Epithelial cell of proximal tubule (primary cell): Measurements from ENCODE around the gene TSPAN10. TPM values are rescaled to one million over a fixed set of nuclear protein-coding genes. Genes with fewer than 3 reads are reported as not detected.
A peak's percentile ranks its signal among the peaks of the same experiment; 100 is the strongest.

ENCODE experiments used
- DNase-seq: peaks from one replicate; pipeline ENCODE4 v3.0.0-alpha.2; 2011; ENCODE audit warnings: low read depth
- H3K4me3 ChIP-seq: 2 replicates; pipeline ENCODE4 v1.5.1; 2011; ENCODE audit warnings: low read depth, mild to moderate bottlenecking, low read length
- CTCF ChIP-seq: conservative IDR thresholded peaks from 2 replicates; pipeline ENCODE4 v1.5.1; 2012; ENCODE audit warnings: low read depth, mild to moderate bottlenecking, low read length
- total RNA-seq: library from RNA; depleted of rRNA; stranded (reverse); fragments of >200 nt; gene quantifications from 2 replicates; pipeline ENCODE4 v1.2.3, GENCODE V29; 2015

The TSPAN10 gene
- total RNA-seq, 1 donor from 2014 or later: 0.29 TPM

- no peak for DNase-seq
- peak overlapping the region; percentile 96 for H3K4me3 ChIP-seq
- no peak for TF ChIP-seq CTCF
Measured at GRCh38 chr17:81685108-81685507, 48.1 kb downstream of the TSPAN10 start.

- TF ChIP-seq CTCF: no peak
- no peak for DNase-seq
- no peak overlapping the region for H3K4me3 ChIP-seq
Measured at GRCh38 chr17:81686614-81687013, 49.6 kb downstream of the TSPAN10 start.

GRCh38 chr17:81687770-81688541 is 51.0 kb downstream of the TSPAN10 start:
- no peak for DNase-seq
- H3K4me3 ChIP-seq: no peak overlapping the region
- TF ChIP-seq CTCF: no peak

- no peak for TF ChIP-seq CTCF
- no peak overlapping the region for H3K4me3 ChIP-seq
- DNase-seq: no peak
Measured at GRCh38 chr17:81688616-81689015, 51.6 kb downstream of the TSPAN10 start.

GRCh38 chr17:81690066-81690465 is 53.1 kb downstream of the TSPAN10 start:
- DNase-seq: no peak
- TF ChIP-seq CTCF: no peak
- H3K4me3 ChIP-seq: no peak overlapping the region

GRCh38 chr17:81690549-81690948 is 53.6 kb downstream of the TSPAN10 start:
- DNase-seq: no peak
- TF ChIP-seq CTCF: no peak
- H3K4me3 ChIP-seq: no peak overlapping the region

GRCh38 chr17:81691196-81691595 is 54.2 kb downstream of the TSPAN10 start:
- DNase-seq: no peak
- no peak overlapping the region for H3K4me3 ChIP-seq
- TF ChIP-seq CTCF: no peak
